K562 (cell line): Measurements from ENCODE around the gene SH2D4B. TPM values are rescaled to one million over a fixed set of nuclear protein-coding genes. Genes with fewer than 3 reads are reported as not detected.
A peak's percentile ranks its signal among the peaks of the same experiment; 100 is the strongest.

Source experiments
- ARID2 ChIP-seq: fragments of 450-650 bp; IDR thresholded peaks from 2 replicates; pipeline ENCODE4 v1.6.1; 2017; ENCODE audit warnings: antibody characterized with exemption, mild to moderate bottlenecking
- CBFB ChIP-seq: sonication (generic); formaldehyde crosslinking; IDR thresholded peaks from 2 replicates; pipeline ENCODE4 v1.4.0; 2020; ENCODE audit warnings: mild to moderate bottlenecking, missing genetic modification reagents
- CHD4 ChIP-seq: fragments of 200-600 bp; sonication (generic); IDR thresholded peaks from 3 replicates; pipeline ENCODE4 v1.6.1; 2012; ENCODE audit warnings: low read depth, mild to moderate bottlenecking, mixed read lengths, low read length, inconsistent platforms; ENCODE audit not compliant: insufficient read depth, insufficient replicate concordance, poor library complexity, severe bottlenecking
- FOXP1 ChIP-seq: sonication (generic); formaldehyde crosslinking; IDR thresholded peaks from 2 replicates; pipeline ENCODE4 v1.8.0; 2022; ENCODE audit warnings: mild to moderate bottlenecking, missing genetic modification reagents
- GABPB2 ChIP-seq: fragments of 250-450 bp; sonication (Bioruptor Pico); conservative IDR thresholded peaks from 2 replicates; pipeline ENCODE4 v1.5.1; 2021; ENCODE audit warnings: mild to moderate bottlenecking
- HSF4 ChIP-seq: fragments of 250-450 bp; sonication (Bioruptor Pico); IDR thresholded peaks from 2 replicates; pipeline ENCODE4 v2.1.2; 2022; ENCODE audit warnings: mild to moderate bottlenecking, moderate library complexity, borderline replicate concordance
- LEF1 ChIP-seq: fragments of 450-650 bp; IDR thresholded peaks from 2 replicates; pipeline ENCODE4 v1.6.1; 2016; ENCODE audit warnings: mild to moderate bottlenecking
- MCM3 ChIP-seq: fragments of 450-650 bp; IDR thresholded peaks from 2 replicates; pipeline ENCODE4 v1.6.1; 2016
- NBN ChIP-seq: fragments of 450-650 bp; IDR thresholded peaks from 2 replicates; pipeline ENCODE4 v1.6.1; 2016; ENCODE audit warnings: low read depth, mild to moderate bottlenecking
- RBM15 ChIP-seq: fragments of 200-400 bp; formaldehyde crosslinking; IDR thresholded peaks from 2 replicates; pipeline ENCODE4 v1.6.1; 2018; ENCODE audit warnings: mild to moderate bottlenecking, low read length, moderate library complexity; ENCODE audit not compliant: insufficient read depth
- SMARCE1 ChIP-seq: fragments of 450-650 bp; IDR thresholded peaks from 2 replicates; pipeline ENCODE4 v1.7.1; 2016; ENCODE audit warnings: mild to moderate bottlenecking
- SUPT5H ChIP-seq: fragments of 450-650 bp; IDR thresholded peaks from 2 replicates; pipeline ENCODE4 v1.6.1; 2016
- TAF15 ChIP-seq: fragments of 200-400 bp; formaldehyde crosslinking; IDR thresholded peaks from 2 replicates; pipeline ENCODE4 v1.6.1; 2017; ENCODE audit warnings: mild to moderate bottlenecking, low read depth, low read length, moderate library complexity
- ZNF175 ChIP-seq: fragments of 200-800 bp; sonication (Bioruptor generic); IDR thresholded peaks from 2 replicates; pipeline ENCODE4 v1.6.1; 2016; ENCODE audit warnings: low read depth, mild to moderate bottlenecking, missing genetic modification characterization, missing compliant biosample characterization
- ZNF212 ChIP-seq: fragments of 450-650 bp; formaldehyde crosslinking; IDR thresholded peaks from 2 replicates; pipeline ENCODE4 v1.4.0; 2020; ENCODE audit warnings: mild to moderate bottlenecking
- ZNF263 ChIP-seq: sonication (generic); formaldehyde crosslinking; IDR thresholded peaks from 2 replicates; pipeline ENCODE4 v1.8.0; 2022; ENCODE audit warnings: mild to moderate bottlenecking, missing genetic modification reagents, borderline replicate concordance
- ZNF274 ChIP-seq: IDR thresholded peaks from 2 replicates; pipeline ENCODE4 v1.6.1; 2011; ENCODE audit warnings: low read depth, mild to moderate bottlenecking, low read length, moderate library complexity, borderline replicate concordance
- ZNF507 ChIP-seq: conservative IDR thresholded peaks from 2 replicates; pipeline ENCODE4 v1.6.1; 2017; ENCODE audit warnings: missing genetic modification characterization, missing compliant biosample characterization
- ZNF583 ChIP-seq: fragments of 250-450 bp; sonication (Bioruptor Pico); IDR thresholded peaks from 2 replicates; pipeline ENCODE4 v1.4.0; 2020
- ZNF695 ChIP-seq: fragments of 450-650 bp; formaldehyde crosslinking; IDR thresholded peaks from 2 replicates; pipeline ENCODE4 v1.4.0; 2020; ENCODE audit warnings: mild to moderate bottlenecking, moderate library complexity
- polyA plus RNA-seq, 8 experiments: library from polyadenylated mRNA; depleted of rRNA in 4 of 8; stranded (reverse) in 5 of 8; unstranded in 3 of 8; fragments of >200 nt; fragmentation: Nextera tagmentation in 2 of 8; fragmentation: Illumina TruSeq in 1 of 8; extraction: Ambion mirVana in 2 of 8; extraction: Trizol in 1 of 8; gene quantifications; 2 replicates each; pipeline versions ENCODE4 v1.2.1 to v1.2.3, GENCODE V29; 2011 to 2014; ENCODE audit warnings: inconsistent platforms in 1 of 8, missing spikeins in 1 of 8
- total RNA-seq, 7 experiments: library from RNA; depleted of rRNA in 6 of 7; stranded (reverse); fragments of >200 nt in 6 of 7; fragmentation: Illumina TruSeq in 2 of 7; extraction: Trizol in 2 of 7; gene quantifications; 2 replicates each; pipeline versions ENCODE4 v1.2.1 to v1.2.3, GENCODE V29; 2011 to 2021; ENCODE audit warnings: low replicate concordance in 1 of 7
- TF ChIP-seq, protein P1 (sequence below), 2 experiments: fragments of 250-450 bp in 1 of 2; fragments of 450-650 bp in 1 of 2; sonication (Bioruptor Pico) in 1 of 2; IDR thresholded peaks; 2 replicates each; pipeline versions ENCODE4 v1.6.1 to v1.8.0; 2016 to 2021; ENCODE audit warnings: mild to moderate bottlenecking in 2 of 2, moderate library complexity in 2 of 2, missing compliant biosample characterization in 1 of 2, missing genetic modification characterization in 1 of 2
- TF ChIP-seq, protein P2 (sequence below): fragments of 250-450 bp; sonication (Bioruptor Pico); IDR thresholded peaks from 2 replicates; pipeline ENCODE4 v1.6.1; 2021; ENCODE audit warnings: mild to moderate bottlenecking
- TF ChIP-seq, protein P3 (sequence below): fragments of 450-650 bp; IDR thresholded peaks from one replicate; pipeline ENCODE4 v1.6.1; 2018; ENCODE audit warnings: mild to moderate bottlenecking, moderate library complexity; ENCODE audit not compliant: partially characterized antibody
- TF ChIP-seq, protein P4 (sequence below): fragments of 250-450 bp; sonication (Bioruptor Pico); IDR thresholded peaks from 2 replicates; pipeline ENCODE4 v1.8.0; 2022; ENCODE audit warnings: inconsistent platforms
- TF ChIP-seq, protein P5 (sequence below): sonication (generic); formaldehyde crosslinking; IDR thresholded peaks from 2 replicates; pipeline ENCODE4 v1.9.0; 2022; ENCODE audit warnings: mild to moderate bottlenecking, missing genetic modification reagents

Gene SH2D4B
- total and polyA plus RNA-seq, 9 of the 15 experiments (the other 6 are each of a cell fraction or from before 2014, with no cell fraction given), result 0.03 to 0.14 (median 0.04) TPM; not detected in 4

DNA sequence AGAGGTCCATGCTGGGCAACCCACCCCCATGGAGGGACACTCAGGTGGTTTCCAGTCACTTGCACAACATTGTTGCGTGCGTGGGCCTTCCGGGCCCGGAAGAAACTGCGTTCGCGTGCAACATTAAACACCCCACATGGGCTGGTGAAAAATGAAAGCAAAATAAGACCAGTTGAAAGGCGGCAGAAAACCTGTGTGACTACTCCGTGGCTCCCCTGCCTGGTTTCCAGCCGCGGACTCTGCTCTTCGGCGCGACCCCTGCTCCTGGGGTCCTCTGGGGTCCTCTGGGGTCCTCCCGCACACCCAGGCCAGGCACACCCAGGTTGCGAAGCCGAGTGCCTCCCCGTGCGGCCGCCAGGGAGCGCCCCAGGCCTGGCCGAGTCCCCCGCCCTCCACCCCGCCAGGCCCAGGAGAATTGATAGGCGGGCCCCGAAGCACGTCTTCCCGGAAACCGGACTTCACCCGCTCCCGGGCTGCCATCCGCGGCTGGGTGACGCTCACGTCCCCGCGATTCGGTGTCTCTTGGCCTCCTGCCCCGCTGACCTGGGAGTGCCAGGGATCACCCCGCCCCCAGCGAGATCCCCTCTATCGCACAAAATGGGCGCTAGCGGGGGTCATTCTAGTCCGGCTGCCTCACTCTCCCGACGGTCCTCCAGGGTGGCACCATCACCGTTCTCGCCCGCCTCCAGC, 1.9 kb upstream of the SH2D4B start (continued):
- TF ChIP-seq, protein P1, sequence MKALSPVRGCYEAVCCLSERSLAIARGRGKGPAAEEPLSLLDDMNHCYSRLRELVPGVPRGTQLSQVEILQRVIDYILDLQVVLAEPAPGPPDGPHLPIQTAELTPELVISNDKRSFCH (CRISPR knock-in tag; IDR thresholded peaks at IDR 0.05), result no peak
- TF ChIP-seq, protein P1 (tag; IDR thresholded peaks at IDR 0.05), result no peak
- no peak for TF ChIP-seq MCM3
- TF ChIP-seq, protein P2, sequence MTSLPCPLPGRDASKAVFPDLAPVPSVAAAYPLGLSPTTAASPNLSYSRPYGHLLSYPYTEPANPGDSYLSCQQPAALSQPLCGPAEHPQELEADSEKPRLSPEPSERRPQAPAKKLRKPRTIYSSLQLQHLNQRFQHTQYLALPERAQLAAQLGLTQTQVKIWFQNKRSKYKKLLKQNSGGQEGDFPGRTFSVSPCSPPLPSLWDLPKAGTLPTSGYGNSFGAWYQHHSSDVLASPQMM, result no peak
- no peak for TF ChIP-seq CHD4
- TF ChIP-seq, protein P3, sequence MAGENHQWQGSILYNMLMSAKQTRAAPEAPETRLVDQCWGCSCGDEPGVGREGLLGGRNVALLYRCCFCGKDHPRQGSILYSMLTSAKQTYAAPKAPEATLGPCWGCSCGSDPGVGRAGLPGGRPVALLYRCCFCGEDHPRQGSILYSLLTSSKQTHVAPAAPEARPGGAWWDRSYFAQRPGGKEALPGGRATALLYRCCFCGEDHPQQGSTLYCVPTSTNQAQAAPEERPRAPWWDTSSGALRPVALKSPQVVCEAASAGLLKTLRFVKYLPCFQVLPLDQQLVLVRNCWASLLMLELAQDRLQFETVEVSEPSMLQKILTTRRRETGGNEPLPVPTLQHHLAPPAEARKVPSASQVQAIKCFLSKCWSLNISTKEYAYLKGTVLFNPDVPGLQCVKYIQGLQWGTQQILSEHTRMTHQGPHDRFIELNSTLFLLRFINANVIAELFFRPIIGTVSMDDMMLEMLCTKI, result no peak
- TF ChIP-seq CBFB (CRISPR knock-in tag), result peak; percentile 68
- no peak for TF ChIP-seq TAF15
- TF ChIP-seq SUPT5H, result 0 out of 2 replicates have a peak, but pooled peaks have one; percentile 34
- no peak for TF ChIP-seq ZNF507 (tag)
- no peak for TF ChIP-seq ZNF695 (CRISPR knock-in tag)
- TF ChIP-seq SMARCE1, result no peak
- no peak for TF ChIP-seq ZNF175 (CRISPR knock-in tag)
- TF ChIP-seq, protein P4, sequence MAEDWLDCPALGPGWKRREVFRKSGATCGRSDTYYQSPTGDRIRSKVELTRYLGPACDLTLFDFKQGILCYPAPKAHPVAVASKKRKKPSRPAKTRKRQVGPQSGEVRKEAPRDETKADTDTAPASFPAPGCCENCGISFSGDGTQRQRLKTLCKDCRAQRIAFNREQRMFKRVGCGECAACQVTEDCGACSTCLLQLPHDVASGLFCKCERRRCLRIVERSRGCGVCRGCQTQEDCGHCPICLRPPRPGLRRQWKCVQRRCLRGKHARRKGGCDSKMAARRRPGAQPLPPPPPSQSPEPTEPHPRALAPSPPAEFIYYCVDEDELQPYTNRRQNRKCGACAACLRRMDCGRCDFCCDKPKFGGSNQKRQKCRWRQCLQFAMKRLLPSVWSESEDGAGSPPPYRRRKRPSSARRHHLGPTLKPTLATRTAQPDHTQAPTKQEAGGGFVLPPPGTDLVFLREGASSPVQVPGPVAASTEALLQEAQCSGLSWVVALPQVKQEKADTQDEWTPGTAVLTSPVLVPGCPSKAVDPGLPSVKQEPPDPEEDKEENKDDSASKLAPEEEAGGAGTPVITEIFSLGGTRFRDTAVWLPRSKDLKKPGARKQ (CRISPR knock-in tag), result peak; percentile 73; the same call in 1 of the 2 replicates
- no peak for TF ChIP-seq FOXP1 (CRISPR knock-in tag)
- no peak for TF ChIP-seq HSF4 (CRISPR knock-in tag)
- TF ChIP-seq ARID2, result no peak
- TF ChIP-seq ZNF583 (CRISPR knock-in tag), result no peak
- no peak for TF ChIP-seq ZNF263 (CRISPR knock-in tag)
- TF ChIP-seq, protein P5, sequence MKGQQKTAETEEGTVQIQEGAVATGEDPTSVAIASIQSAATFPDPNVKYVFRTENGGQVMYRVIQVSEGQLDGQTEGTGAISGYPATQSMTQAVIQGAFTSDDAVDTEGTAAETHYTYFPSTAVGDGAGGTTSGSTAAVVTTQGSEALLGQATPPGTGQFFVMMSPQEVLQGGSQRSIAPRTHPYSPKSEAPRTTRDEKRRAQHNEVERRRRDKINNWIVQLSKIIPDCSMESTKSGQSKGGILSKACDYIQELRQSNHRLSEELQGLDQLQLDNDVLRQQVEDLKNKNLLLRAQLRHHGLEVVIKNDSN (CRISPR knock-in tag), result no peak
- TF ChIP-seq LEF1, result no peak
- no peak for TF ChIP-seq NBN
- TF ChIP-seq GABPB2 (CRISPR knock-in tag), result no peak
- no peak for TF ChIP-seq RBM15
- no peak for TF ChIP-seq ZNF274
- TF ChIP-seq ZNF212 (CRISPR knock-in tag), result no peak
